Prostate gland (tissue), 2 donors: ENCODE results near the gene MYCL. TPM values are rescaled to one million over a fixed set of nuclear protein-coding genes. Genes with fewer than 3 reads are reported as not detected.

Experiments used
- DNase-seq: peaks from one replicate; pipeline ENCODE4 v3.0.0-alpha.2; 2019; ENCODE audit warnings: low spot score
- H3K27ac ChIP-seq, 2 donors: fragments of 200-600 bp; sonication (generic); 2 replicates each; pipeline ENCODE4 v1.5.1; 2017 to 2019
- H3K27me3 ChIP-seq: fragments of 200-600 bp; sonication (generic); replicated peaks from 2 replicates; pipeline ENCODE4 v1.5.1; 2019; ENCODE audit not compliant: insufficient read depth
- H3K36me3 ChIP-seq, 2 donors: fragments of 200-600 bp; sonication (generic); 1 replicate in 1 of 2; 2 replicates in 1 of 2; pipeline versions ENCODE4 v1.5.1 to v1.8.1; 2017 to 2019
- H3K4me1 ChIP-seq: fragments of 200-600 bp; sonication (generic); replicated peaks from 2 replicates; pipeline ENCODE4 v1.5.1; 2019
- H3K4me3 ChIP-seq, 2 donors: fragments of 200-600 bp; sonication (generic); 2 replicates each; pipeline ENCODE4 v1.5.1; 2017 to 2019
- H3K9me3 ChIP-seq: fragments of 200-600 bp; sonication (generic); 2 replicates; pipeline ENCODE4 v1.5.1; 2017
- CTCF ChIP-seq, 4 experiments: fragments of 200-600 bp in 2 of 4; fragments of 450-650 bp in 2 of 4; sonication (generic) in 2 of 4; IDR thresholded peaks; 1 replicate in 3 of 4; 2 replicates in 1 of 4; pipeline ENCODE4 v1.5.1; 2016 to 2019; ENCODE audit warnings: antibody characterized with exemption in 4 of 4, mild to moderate bottlenecking in 2 of 4, moderate library complexity in 2 of 4
- POLR2A ChIP-seq: fragments of 450-650 bp; IDR thresholded peaks from one replicate; pipeline ENCODE4 v1.6.1; 2016; ENCODE audit warnings: antibody characterized with exemption, mild to moderate bottlenecking
- POLR2AphosphoS5 ChIP-seq: sonication (generic); formaldehyde crosslinking; IDR thresholded peaks from one replicate; pipeline ENCODE4 v1.6.1; 2017; ENCODE audit warnings: antibody characterized with exemption
- WGBS: methylation state at CpG from one replicate; pipeline ENCODE4 v1.1.5; 2018; 5-methylcytosine and 5-hydroxymethylcytosine counted together
- intact Hi-C: fragments of 100-400 bp; cut with DNase I; formaldehyde crosslinking; loops from one replicate; pipeline ENCODE4 v1.14.2; 2022
- total RNA-seq, 2 donors: library from RNA; depleted of rRNA; stranded (reverse); fragments of >200 nt; gene quantifications; one replicate each; pipeline ENCODE4 v1.1.0, GENCODE V29; 2016

The MYCL gene
- total RNA-seq, 2 donors from 2014 or later: 14.5 to 19.7 TPM

GRCh38 chr1:39907528-39908453 lies 6.1 kb upstream of the MYCL start:
- H3K27me3 ChIP-seq: no peaks in the 10 kb centered on the region

GRCh38 chr1:39905172-39905571 lies 3.5 kb upstream of the MYCL start:
- H3K27me3 ChIP-seq: no peaks in the 10 kb centered on the region
- DNase-seq: no peak
- no peaks in the 10 kb centered on the region for H3K9me3 ChIP-seq
- H3K4me1 ChIP-seq: no peaks in the 10 kb centered on the region
- H3K4me3 ChIP-seq: no peak overlapping the region
- intact Hi-C loops: no loop called here
- WGBS: 86% methylated on average over 4 of the region's 4 CpGs
- H3K27ac ChIP-seq: no peak overlapping the region
- no peak for TF ChIP-seq POLR2AphosphoS5
- TF ChIP-seq CTCF (IDR thresholded peaks at IDR 0.05): no peak
- TF ChIP-seq POLR2A: no peak
- no peaks in the 10 kb centered on the region for H3K36me3 ChIP-seq

More at GRCh38 chr1:39907528-39908453, 6.1 kb upstream of the MYCL start:
- Histone ChIP-seq H3K9me3 (no peaks in the 10 kb centered on the region), H3K4me3 (no peak overlapping the region), H3K27ac (no peak overlapping the region), H3K36me3 (no peaks in the 10 kb centered on the region), H3K4me1 (no peaks in the 10 kb centered on the region)
- no peak for DNase-seq
- TF ChIP-seq CTCF (IDR thresholded peaks at IDR 0.05) (no peak), POLR2AphosphoS5 (no peak), POLR2A (no peak)
- WGBS: 83% methylated on average over 3 of the region's 3 CpGs
- intact Hi-C loops: no loop called here

- peak overlapping the region; percentile 62 to 82 for H3K27ac ChIP-seq
These were observed 717 bp upstream of the MYCL start for GRCh38 chr1:39902460-39902807.

GRCh38 chr1:39901464-39901713 lies 328 bp downstream of the MYCL start:
- peak; percentile 33 for DNase-seq
- Histone ChIP-seq H3K4me3 (peak overlapping the region; percentile 61 to 81), H3K9me3 (no peaks in the 10 kb centered on the region), H3K36me3 (no peaks in the 10 kb centered on the region), H3K27ac (peak overlapping the region; percentile 66 to 82), H3K27me3 (no peaks in the 10 kb centered on the region), H3K4me1 (no peaks in the 10 kb centered on the region)
- TF ChIP-seq POLR2A: no peak
- no peak for TF ChIP-seq CTCF (IDR thresholded peaks at IDR 0.05)
- no peak for TF ChIP-seq POLR2AphosphoS5
- 0% methylated on average over 8 of the region's 28 CpGs for WGBS
- intact Hi-C loops: no loop called here

More at GRCh38 chr1:39902460-39902807, 717 bp upstream of the MYCL start:
- Histone ChIP-seq H3K9me3 (no peaks in the 10 kb centered on the region), H3K27me3 (no peaks in the 10 kb centered on the region), H3K4me1 (no peaks in the 10 kb centered on the region), H3K4me3 (peak overlapping the region; percentile 61 to 81), H3K36me3 (no peaks in the 10 kb centered on the region)
- TF ChIP-seq CTCF (IDR thresholded peaks at IDR 0.05) (no peak), POLR2A (no peak), POLR2AphosphoS5 (no peak)
- no peak for DNase-seq
- intact Hi-C loops: loop anchor here (2.0 kb wide), 1 partner anchor 86 kb away; no protein-coding TSS in a partner anchor
- 8% methylated on average over 13 of the region's 13 CpGs for WGBS
